HCT116 (cell line): Measurements from ENCODE around the gene KIF26A. TPM values are rescaled to one million over a fixed set of nuclear protein-coding genes. Genes with fewer than 3 reads are reported as not detected.

ENCODE experiments used
- ATAC-seq: fragments of 200-7000 bp; cut with Tn5 transposase; 2 replicates; pipeline ENCODE4 v1.9.1; 2020; ENCODE audit warnings: mild to moderate bottlenecking, moderate library complexity
- BruUV-seq: library from RNA; stranded (reverse); fragments of 400-500 nt; replicated peaks from 2 replicates; lab custom pipeline; 2021; lab: Mats Ljungman, UMichigan
- CTCF ChIA-PET: fragments of 300-600 bp; sonication (Branson Sonifier 250); formaldehyde crosslinking; loops from one replicate; lab custom pipeline; 2021; ENCODE audit warnings: antibody characterized with exemption; lab: Charles Lee
- POLR2A ChIA-PET: fragments of 300-600, 350-600 bp; sonication (Branson Sonifier 250); formaldehyde crosslinking; loops from one replicate; lab custom pipeline; 2021; ENCODE audit warnings: antibody characterized with exemption; lab: Charles Lee
- RAD21 ChIA-PET, 2 experiments: fragments of 300-600 bp; sonication (Branson Sonifier 250); formaldehyde crosslinking; loops; one replicate each; lab custom pipeline; 2023; ENCODE audit warnings: low total read pairs in 2 of 2; ENCODE audit not compliant: uncharacterized antibody in 2 of 2, unreplicated experiment in 2 of 2, low non-redundant PET in 1 of 2; lab: Charles Lee
- DNase-seq: peaks from one replicate; pipeline ENCODE4 v3.0.0-alpha.2; 2010; ENCODE audit warnings: low read depth, low spot score
- H2AFZ ChIP-seq: fragments of 200-600 bp; shearing (Covaris generic), sonication (generic); 2 replicates; pipeline ENCODE4 v1.6.1; 2017; ENCODE audit warnings: low read depth, mixed run types, mixed read lengths, antibody characterized with exemption, low read length; ENCODE audit not compliant: poor library complexity, severe bottlenecking
- H3K27ac ChIP-seq: 2 replicates; pipeline ENCODE4 v1.5.1; 2012; ENCODE audit warnings: low read depth, low read length
- H3K27me3 ChIP-seq: fragments of 200-600 bp; sonication (generic); 2 replicates; pipeline ENCODE4 v1.6.1; 2016; ENCODE audit warnings: mixed run types, low read length, mixed read lengths; ENCODE audit not compliant: insufficient read depth
- H3K36me3 ChIP-seq, 2 experiments: fragments of 200-500 bp in 1 of 2; fragments of 200-600 bp in 1 of 2; sonication (Bioruptor generic) in 1 of 2; sonication (generic) in 1 of 2; 2 replicates each; pipeline versions ENCODE4 v1.5.1 to v1.6.1; 2014 to 2016; ENCODE audit warnings: low read length in 2 of 2, inconsistent platforms in 1 of 2, mixed read lengths in 1 of 2, mixed run types in 1 of 2; ENCODE audit not compliant: insufficient read depth in 2 of 2, control insufficient read depth in 1 of 2
- H3K4me1 ChIP-seq, 2 experiments: fragments of 200-600 bp in 1 of 2; sonication (generic) in 1 of 2; 2 replicates each; pipeline versions ENCODE4 v1.5.1 to v1.6.1; 2012 to 2017; ENCODE audit warnings: low read length in 2 of 2, inconsistent platforms in 1 of 2, mild to moderate bottlenecking in 1 of 2, mixed read lengths in 1 of 2, mixed run types in 1 of 2, moderate library complexity in 1 of 2; ENCODE audit not compliant: insufficient read depth in 2 of 2, control insufficient read depth in 1 of 2
- H3K4me2 ChIP-seq: fragments of 200-600 bp; sonication (generic); 2 replicates; pipeline ENCODE4 v1.6.1; 2017; ENCODE audit warnings: mixed run types, low read length, mixed read lengths
- H3K4me3 ChIP-seq, 2 experiments: fragments of 200-600 bp in 1 of 2; sonication (generic) in 1 of 2; replicated peaks in 1 of 2; 2 replicates each; pipeline ENCODE4 v1.5.1; 2011 to 2016; ENCODE audit warnings: low read length in 2 of 2, control low read depth in 1 of 2, low read depth in 1 of 2, mild to moderate bottlenecking in 1 of 2, mixed read lengths in 1 of 2, mixed run types in 1 of 2
- H3K79me2 ChIP-seq: fragments of 200-600 bp; sonication (generic); 2 replicates; pipeline ENCODE4 v1.6.1; 2017; ENCODE audit warnings: mild to moderate bottlenecking, mixed run types, low read length, moderate library complexity, mixed read lengths; ENCODE audit not compliant: insufficient read depth
- H3K9ac ChIP-seq: fragments of 200-600 bp; sonication (generic); 2 replicates; pipeline ENCODE4 v1.6.1; 2016; ENCODE audit warnings: low read length, mixed read lengths
- H3K9me2 ChIP-seq: fragments of 200-600 bp; sonication (generic), shearing (Covaris generic); 2 replicates; pipeline ENCODE4 v1.6.1; 2017; ENCODE audit warnings: mixed run types, mild to moderate bottlenecking, moderate library complexity; ENCODE audit not compliant: insufficient read depth
- H3K9me3 ChIP-seq, 2 experiments: fragments of 200-500 bp in 1 of 2; fragments of 200-600 bp in 1 of 2; sonication (Bioruptor generic) in 1 of 2; sonication (generic) in 1 of 2; 2 replicates each; pipeline ENCODE4 v1.6.1; 2014 to 2017; ENCODE audit warnings: low read length in 2 of 2, mixed read lengths in 2 of 2, inconsistent platforms in 1 of 2, low read depth in 1 of 2, mild to moderate bottlenecking in 1 of 2, mixed run types in 1 of 2, moderate library complexity in 1 of 2; ENCODE audit not compliant: control insufficient read depth in 1 of 2, insufficient read depth in 1 of 2
- H4K20me1 ChIP-seq: fragments of 200-600 bp; sonication (generic), shearing (Covaris generic); 2 replicates; pipeline ENCODE4 v1.6.1; 2017; ENCODE audit warnings: mixed run types, mild to moderate bottlenecking, moderate library complexity; ENCODE audit not compliant: insufficient read depth
- ATF3 ChIP-seq: IDR thresholded peaks from 2 replicates; pipeline ENCODE4 v1.6.1; 2012
- CEBPB ChIP-seq: IDR thresholded peaks from 2 replicates; pipeline ENCODE4 v1.6.1; 2012; ENCODE audit warnings: low read depth
- EGR1 ChIP-seq: IDR thresholded peaks from 2 replicates; pipeline ENCODE4 v1.6.1; 2012; ENCODE audit warnings: low read depth
- ELF1 ChIP-seq: IDR thresholded peaks from 2 replicates; pipeline ENCODE4 v1.6.1; 2012; ENCODE audit warnings: low read depth, borderline replicate concordance
- EZH2 ChIP-seq: fragments of 200-600 bp; sonication (generic); IDR thresholded peaks from 2 replicates; pipeline ENCODE4 v1.6.1; 2017; ENCODE audit warnings: antibody characterized with exemption, mixed run types
- JUND ChIP-seq: IDR thresholded peaks from 2 replicates; pipeline ENCODE4 v1.6.1; 2012
- POLR2A ChIP-seq: IDR thresholded peaks from 2 replicates; pipeline ENCODE4 v1.7.0; 2011; ENCODE audit warnings: borderline replicate concordance; ENCODE audit not compliant: insufficient read depth, insufficient read length; ENCODE audit errors: extremely low read depth
- POLR2AphosphoS5 ChIP-seq: IDR thresholded peaks from 2 replicates; pipeline ENCODE4 v1.6.1; 2011; ENCODE audit warnings: mild to moderate bottlenecking, low read depth, low read length, moderate library complexity
- SP1 ChIP-seq: IDR thresholded peaks from 2 replicates; pipeline ENCODE4 v1.6.1; 2012; ENCODE audit warnings: low read depth
- SRF ChIP-seq: IDR thresholded peaks from 2 replicates; pipeline ENCODE4 v1.6.1; 2012; ENCODE audit warnings: low read depth
- TCF7L2 ChIP-seq: IDR thresholded peaks from 2 replicates; pipeline ENCODE4 v1.7.0; 2011; ENCODE audit warnings: borderline replicate concordance, inconsistent platforms; ENCODE audit not compliant: insufficient read depth, insufficient read length; ENCODE audit errors: extremely low read depth
- YY1 ChIP-seq: IDR thresholded peaks from 2 replicates; pipeline ENCODE4 v1.6.1; 2011; ENCODE audit warnings: low read length, low read depth, moderate library complexity, mild to moderate bottlenecking; ENCODE audit not compliant: insufficient replicate concordance; ENCODE audit errors: extremely low read depth
- ZNF274 ChIP-seq: fragments of 200-500 bp; sonication (Bioruptor generic); IDR thresholded peaks from 2 replicates; pipeline ENCODE4 v1.6.1; 2014; ENCODE audit warnings: mild to moderate bottlenecking, low read depth, low read length, inconsistent platforms
- intact Hi-C: fragments of 100-400 bp; cut with micrococcal nuclease; formaldehyde crosslinking; loops from 2 replicates; pipeline ENCODE4 v1.10.0; 2022
- total RNA-seq: library from RNA; stranded (reverse); gene quantifications from one replicate; pipeline ENCODE4 v1.2.1, GENCODE V29; 2021; ENCODE audit not compliant: unreplicated experiment
- TF ChIP-seq, protein P1 (sequence below): IDR thresholded peaks from 2 replicates; pipeline ENCODE4 v1.6.1; 2012
- TF ChIP-seq, protein P2 (sequence below): IDR thresholded peaks from 2 replicates; pipeline ENCODE4 v1.6.1; 2012; ENCODE audit warnings: low read depth
- TF ChIP-seq, protein P3 (sequence below): IDR thresholded peaks from 2 replicates; pipeline ENCODE4 v1.6.1; 2011; ENCODE audit warnings: mild to moderate bottlenecking, low read length, moderate library complexity; ENCODE audit not compliant: insufficient replicate concordance; ENCODE audit errors: extremely low read depth

The KIF26A gene
- total RNA-seq, 1 experiment from 2014 or later = 10.2 TPM

DNA sequence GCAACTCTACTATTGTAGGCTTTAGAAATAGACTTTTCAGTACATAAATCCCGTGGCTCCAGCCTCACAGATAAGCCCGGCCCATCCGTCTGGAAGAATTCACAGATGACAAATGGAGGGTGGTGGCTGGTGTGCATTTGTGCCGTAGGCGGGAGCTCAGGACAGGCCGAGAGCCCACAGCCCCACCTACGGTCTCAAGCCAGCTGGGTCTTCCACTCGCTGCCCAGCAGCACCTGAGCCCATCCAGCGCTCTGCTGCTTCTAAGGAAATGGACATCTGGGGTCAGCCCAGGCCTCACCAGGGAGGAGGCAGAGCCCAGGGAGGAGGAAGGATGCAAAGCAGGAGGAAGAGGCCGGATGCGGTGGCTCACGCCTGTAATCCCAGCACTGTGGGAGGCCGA, 72.8 kb downstream of the KIF26A start:
- no peaks in the 10 kb centered on the region for H3K36me3 ChIP-seq
- no peaks in the 10 kb centered on the region for H3K9me2 ChIP-seq
- ChIA-PET POLR2A (no interaction called here), RAD21 (no interaction called here), CTCF (no interaction called here)
- no peak overlapping the region for H3K9ac ChIP-seq
- H3K79me2 ChIP-seq = no peaks in the 10 kb centered on the region
- no peak overlapping the region for H3K27ac ChIP-seq
- no peaks in the 10 kb centered on the region for H3K27me3 ChIP-seq
- BruUV-seq = no TSS peak
- no peak for TF ChIP-seq EGR1
- no peak overlapping the region for H3K4me2 ChIP-seq
- H4K20me1 ChIP-seq = no peaks in the 10 kb centered on the region
- intact Hi-C loops = no loop called here
- no peaks in the 10 kb centered on the region for H3K9me3 ChIP-seq
- no peak for DNase-seq
- no peaks in the 10 kb centered on the region for H3K4me1 ChIP-seq
- no peak overlapping the region for H2AFZ ChIP-seq
- no peak for ATAC-seq
- no peak overlapping the region for H3K4me3 ChIP-seq

- no peaks in the 10 kb centered on the region for H3K79me2 ChIP-seq
- no peaks in the 10 kb centered on the region for H3K36me3 ChIP-seq
- H3K4me3 ChIP-seq = no peak overlapping the region
- H4K20me1 ChIP-seq = no peaks in the 10 kb centered on the region
- no peaks in the 10 kb centered on the region for H3K9me3 ChIP-seq
- H2AFZ ChIP-seq = no peak overlapping the region
- ChIA-PET RAD21 (no interaction called here), CTCF (no interaction called here), POLR2A (no interaction called here)
- H3K4me2 ChIP-seq = no peak overlapping the region
- intact Hi-C loops = no loop called here
- H3K27me3 ChIP-seq = no peaks in the 10 kb centered on the region
- no peak overlapping the region for H3K27ac ChIP-seq
- ATAC-seq (no peak), DNase-seq (no peak)
- H3K9ac ChIP-seq = no peak overlapping the region
- no peaks in the 10 kb centered on the region for H3K9me2 ChIP-seq
- H3K4me1 ChIP-seq = no peaks in the 10 kb centered on the region
- no TSS peak for BruUV-seq
- TF ChIP-seq SP1 = no peak
- no peak for TF ChIP-seq CEBPB
- TF ChIP-seq, protein P1, sequence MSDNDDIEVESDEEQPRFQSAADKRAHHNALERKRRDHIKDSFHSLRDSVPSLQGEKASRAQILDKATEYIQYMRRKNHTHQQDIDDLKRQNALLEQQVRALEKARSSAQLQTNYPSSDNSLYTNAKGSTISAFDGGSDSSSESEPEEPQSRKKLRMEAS = no peak
- TF ChIP-seq SRF = no peak
- no peak for TF ChIP-seq ZNF274
- no peak for TF ChIP-seq JUND
- TF ChIP-seq, protein P2, sequence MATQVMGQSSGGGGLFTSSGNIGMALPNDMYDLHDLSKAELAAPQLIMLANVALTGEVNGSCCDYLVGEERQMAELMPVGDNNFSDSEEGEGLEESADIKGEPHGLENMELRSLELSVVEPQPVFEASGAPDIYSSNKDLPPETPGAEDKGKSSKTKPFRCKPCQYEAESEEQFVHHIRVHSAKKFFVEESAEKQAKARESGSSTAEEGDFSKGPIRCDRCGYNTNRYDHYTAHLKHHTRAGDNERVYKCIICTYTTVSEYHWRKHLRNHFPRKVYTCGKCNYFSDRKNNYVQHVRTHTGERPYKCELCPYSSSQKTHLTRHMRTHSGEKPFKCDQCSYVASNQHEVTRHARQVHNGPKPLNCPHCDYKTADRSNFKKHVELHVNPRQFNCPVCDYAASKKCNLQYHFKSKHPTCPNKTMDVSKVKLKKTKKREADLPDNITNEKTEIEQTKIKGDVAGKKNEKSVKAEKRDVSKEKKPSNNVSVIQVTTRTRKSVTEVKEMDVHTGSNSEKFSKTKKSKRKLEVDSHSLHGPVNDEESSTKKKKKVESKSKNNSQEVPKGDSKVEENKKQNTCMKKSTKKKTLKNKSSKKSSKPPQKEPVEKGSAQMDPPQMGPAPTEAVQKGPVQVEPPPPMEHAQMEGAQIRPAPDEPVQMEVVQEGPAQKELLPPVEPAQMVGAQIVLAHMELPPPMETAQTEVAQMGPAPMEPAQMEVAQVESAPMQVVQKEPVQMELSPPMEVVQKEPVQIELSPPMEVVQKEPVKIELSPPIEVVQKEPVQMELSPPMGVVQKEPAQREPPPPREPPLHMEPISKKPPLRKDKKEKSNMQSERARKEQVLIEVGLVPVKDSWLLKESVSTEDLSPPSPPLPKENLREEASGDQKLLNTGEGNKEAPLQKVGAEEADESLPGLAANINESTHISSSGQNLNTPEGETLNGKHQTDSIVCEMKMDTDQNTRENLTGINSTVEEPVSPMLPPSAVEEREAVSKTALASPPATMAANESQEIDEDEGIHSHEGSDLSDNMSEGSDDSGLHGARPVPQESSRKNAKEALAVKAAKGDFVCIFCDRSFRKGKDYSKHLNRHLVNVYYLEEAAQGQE = no peak
- TF ChIP-seq ATF3 = no peak
- TF ChIP-seq, protein P3, sequence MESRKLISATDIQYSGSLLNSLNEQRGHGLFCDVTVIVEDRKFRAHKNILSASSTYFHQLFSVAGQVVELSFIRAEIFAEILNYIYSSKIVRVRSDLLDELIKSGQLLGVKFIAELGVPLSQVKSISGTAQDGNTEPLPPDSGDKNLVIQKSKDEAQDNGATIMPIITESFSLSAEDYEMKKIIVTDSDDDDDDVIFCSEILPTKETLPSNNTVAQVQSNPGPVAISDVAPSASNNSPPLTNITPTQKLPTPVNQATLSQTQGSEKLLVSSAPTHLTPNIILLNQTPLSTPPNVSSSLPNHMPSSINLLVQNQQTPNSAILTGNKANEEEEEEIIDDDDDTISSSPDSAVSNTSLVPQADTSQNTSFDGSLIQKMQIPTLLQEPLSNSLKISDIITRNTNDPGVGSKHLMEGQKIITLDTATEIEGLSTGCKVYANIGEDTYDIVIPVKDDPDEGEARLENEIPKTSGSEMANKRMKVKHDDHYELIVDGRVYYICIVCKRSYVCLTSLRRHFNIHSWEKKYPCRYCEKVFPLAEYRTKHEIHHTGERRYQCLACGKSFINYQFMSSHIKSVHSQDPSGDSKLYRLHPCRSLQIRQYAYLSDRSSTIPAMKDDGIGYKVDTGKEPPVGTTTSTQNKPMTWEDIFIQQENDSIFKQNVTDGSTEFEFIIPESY = no peak
- TF ChIP-seq YY1 = no peak
- TF ChIP-seq EZH2 = no peak
- TF ChIP-seq ELF1 = no peak
- no peak for TF ChIP-seq POLR2AphosphoS5
- TF ChIP-seq TCF7L2 = no peak
- TF ChIP-seq POLR2A = no peak
Observed at GRCh38 chr14:104211741-104212140, 73.4 kb downstream of the KIF26A start.
